ENCODE measurements around the gene ABCB1. TPM values are rescaled to one million over a fixed set of nuclear protein-coding genes. Genes with fewer than 3 reads are reported as not detected.

The ABCB1 gene
- total RNA-seq, 1 donor from 2014 or later, result 21.0 TPM

DNA sequence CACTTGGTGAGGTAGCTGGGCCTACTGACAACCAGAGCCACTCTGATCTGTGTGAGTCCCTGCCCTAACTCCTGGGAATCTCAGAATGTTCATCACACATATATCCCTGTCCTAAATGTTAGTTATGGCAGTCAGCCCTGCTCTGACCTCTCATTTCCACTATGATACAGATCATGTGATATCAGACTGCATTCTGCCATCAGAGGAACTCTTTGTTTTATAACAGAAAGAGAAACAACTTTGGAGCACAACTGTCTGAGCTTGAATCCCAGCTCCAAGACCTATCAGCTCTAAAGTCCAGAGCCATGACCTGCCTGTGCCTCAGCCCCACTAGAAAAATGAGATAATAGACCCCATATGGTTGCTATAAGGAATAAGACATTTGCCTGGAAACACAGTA lies 70.6 kb downstream of the ABCB1 start:
- DNase-seq (ENCODE audit: low spot score) (no peak), ATAC-seq (no peak)
- intact Hi-C loops (cut with DNase I), result no loop called here

DNA sequence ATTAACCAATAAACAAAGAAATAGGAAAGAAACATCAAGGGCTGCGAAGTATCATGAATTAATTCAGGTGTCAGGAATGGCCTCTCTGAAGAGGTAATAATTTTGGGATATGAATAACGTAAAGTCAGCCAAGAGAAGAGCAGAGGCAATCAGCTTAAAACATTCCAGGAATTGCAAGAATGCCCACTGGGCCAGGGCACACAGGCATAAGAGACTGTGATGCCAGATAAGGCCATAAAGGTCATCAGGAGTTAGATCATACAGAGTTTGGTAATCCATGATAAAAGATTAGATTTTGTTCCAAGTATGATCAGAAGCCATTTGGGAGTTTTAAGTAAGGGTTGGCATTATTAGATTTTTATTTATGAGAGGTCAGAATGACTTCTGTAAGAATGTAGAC lies 72.0 kb downstream of the ABCB1 start:
- ATAC-seq (no peak), DNase-seq (ENCODE audit: low spot score) (no peak)
- intact Hi-C loops (cut with DNase I), result no loop called here

DNA sequence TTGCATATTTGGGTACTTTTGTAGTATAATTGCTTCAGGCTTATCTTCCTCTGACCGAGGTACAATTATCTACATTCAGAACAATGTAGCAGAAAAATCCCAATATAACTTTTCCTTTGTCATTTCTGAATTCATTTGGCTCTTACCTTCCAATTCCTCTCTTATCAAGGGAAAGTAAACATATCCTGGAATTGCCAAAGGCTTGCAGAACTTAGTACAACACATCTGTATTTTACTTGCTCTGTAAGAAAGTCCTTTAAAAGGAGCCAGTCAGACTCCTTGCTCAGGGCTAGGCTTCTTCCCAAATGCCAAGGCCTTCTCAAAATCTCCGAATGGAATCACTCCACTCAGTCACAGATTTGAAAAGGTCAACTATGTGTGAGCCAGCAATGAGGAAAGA lies 81.9 kb downstream of the ABCB1 start:
- intact Hi-C loops (cut with DNase I), result no loop called here
- no peak for DNase-seq (ENCODE audit: low spot score)
- ATAC-seq, result no peak

DNA sequence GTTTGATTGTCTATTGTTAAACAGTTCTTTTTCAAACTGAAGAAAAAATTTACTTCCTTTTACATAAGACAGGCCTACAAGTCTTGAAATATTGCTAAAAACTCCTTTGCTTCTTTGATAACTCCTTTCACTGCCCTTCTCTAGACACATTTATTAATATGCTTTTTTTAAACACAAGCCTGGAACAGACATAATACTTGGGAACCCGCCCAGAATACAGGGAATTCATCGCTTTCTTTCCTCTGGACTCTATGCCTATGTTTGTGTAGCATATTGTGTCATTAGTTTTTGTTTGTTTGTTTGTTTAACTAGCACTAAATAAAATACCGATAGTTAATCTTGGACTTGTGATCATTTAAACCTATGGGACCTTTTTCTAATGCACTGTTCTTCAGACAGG lies 82.8 kb downstream of the ABCB1 start:
- no peak for DNase-seq (ENCODE audit: low spot score)
- intact Hi-C loops (cut with DNase I), result no loop called here
- no peak for ATAC-seq

DNA sequence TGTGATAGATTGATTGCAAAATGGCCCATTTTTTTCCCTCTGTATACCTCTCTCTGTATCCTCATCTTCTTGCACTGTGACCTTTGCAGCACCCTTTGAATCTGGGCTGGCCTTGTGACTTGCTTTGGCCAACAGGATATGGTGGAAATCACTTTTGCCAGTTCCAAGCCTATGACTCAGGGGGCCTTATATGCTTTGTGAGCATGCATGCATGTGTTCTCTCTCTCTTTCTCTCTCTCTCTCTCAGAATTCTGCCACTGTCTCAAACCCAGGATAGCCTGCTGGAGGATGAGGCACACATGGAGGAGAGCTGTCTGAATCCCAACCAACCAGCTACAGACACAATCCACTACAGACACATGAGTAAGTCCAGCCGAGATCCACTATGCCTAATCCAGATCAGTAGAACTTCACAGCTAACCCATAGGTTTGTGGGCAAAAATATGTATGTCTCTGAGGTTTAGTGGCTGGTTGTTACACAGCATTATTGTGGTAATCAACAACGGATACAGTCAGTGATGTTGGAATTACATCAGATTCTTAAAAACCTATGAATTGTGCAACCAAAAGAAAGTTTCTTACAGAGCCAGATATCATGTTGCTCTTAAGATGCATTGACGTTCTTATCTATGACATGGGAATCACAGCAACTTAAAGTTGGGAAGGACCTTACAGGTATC lies 83.4 kb downstream of the ABCB1 start:
- ATAC-seq, result no peak
- DNase-seq (ENCODE audit: low spot score), result no peak
- intact Hi-C loops (cut with DNase I), result no loop called here

DNA sequence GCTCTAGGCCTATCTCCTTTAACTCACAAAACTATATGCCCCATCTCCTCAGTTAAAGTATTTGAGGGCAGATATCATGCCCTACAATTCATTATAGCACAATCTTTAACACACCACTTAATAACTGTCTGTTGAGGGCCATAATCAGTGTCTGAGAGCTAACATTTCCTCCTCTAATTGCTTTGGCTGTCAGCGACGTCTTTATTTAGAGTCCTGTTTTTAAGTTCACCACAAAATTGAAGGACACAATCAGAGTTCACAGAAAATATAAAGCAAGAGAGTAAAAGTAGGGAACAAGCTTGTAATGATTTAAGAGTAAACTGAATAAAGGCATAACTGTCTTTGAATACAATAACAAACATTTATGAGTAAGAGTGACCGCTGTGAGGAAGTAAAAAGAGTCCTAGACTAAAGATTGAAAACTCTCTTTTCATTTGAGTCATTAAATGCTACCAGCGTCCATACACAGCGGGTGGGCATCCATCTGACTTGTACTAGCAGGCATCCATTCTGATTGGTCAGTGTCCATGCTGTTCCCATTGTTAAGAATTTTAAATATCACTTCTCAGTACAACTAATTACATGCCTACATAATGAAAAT lies 86.8 kb downstream of the ABCB1 start:
- DNase-seq (ENCODE audit: low spot score), result no peak
- intact Hi-C loops (cut with DNase I), result no loop called here
- ATAC-seq, result no peak

DNA sequence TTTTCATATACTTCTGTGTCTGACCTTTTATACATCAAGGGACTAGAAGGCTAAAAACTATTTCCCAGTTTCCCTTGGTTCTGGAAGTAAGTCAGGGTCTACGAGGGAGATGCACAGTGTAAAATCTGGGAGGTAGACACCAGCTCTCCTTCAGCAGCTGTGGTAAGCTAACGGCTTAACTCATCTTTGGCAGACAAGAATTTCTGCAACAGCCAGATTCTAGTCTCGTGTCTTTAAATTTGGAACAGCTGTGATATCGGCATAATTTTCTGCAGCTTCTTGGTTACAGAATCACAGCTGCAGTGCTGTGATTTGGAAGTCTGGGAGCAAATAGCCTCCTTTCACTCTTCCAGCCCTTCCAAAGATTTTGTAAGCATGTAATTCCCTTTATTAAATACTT lies 87.8 kb downstream of the ABCB1 start:
- intact Hi-C loops (cut with DNase I), result no loop called here
- DNase-seq (ENCODE audit: low spot score) (no peak), ATAC-seq (no peak)

DNA sequence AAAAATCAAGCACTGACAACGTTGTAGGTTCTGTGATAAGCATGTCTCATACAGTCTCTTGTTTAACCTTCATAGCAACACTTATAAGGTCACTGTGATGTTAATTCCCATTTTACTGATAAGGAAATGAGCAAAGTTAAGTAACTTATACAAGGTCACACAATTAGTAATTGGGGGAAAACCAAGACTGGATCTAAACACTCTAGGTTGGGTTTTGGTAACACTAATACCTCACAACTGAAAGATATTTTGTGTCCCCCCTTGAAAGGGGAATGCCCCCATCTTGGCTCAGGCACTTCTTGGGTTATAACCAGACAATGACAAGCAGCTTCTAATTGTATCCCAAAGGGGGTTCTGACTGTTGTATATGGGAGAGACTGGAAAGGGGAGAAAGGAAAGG lies 89.2 kb downstream of the ABCB1 start:
- intact Hi-C loops (cut with DNase I), result no loop called here
- DNase-seq (ENCODE audit: low spot score) (no peak), ATAC-seq (no peak)

DNA sequence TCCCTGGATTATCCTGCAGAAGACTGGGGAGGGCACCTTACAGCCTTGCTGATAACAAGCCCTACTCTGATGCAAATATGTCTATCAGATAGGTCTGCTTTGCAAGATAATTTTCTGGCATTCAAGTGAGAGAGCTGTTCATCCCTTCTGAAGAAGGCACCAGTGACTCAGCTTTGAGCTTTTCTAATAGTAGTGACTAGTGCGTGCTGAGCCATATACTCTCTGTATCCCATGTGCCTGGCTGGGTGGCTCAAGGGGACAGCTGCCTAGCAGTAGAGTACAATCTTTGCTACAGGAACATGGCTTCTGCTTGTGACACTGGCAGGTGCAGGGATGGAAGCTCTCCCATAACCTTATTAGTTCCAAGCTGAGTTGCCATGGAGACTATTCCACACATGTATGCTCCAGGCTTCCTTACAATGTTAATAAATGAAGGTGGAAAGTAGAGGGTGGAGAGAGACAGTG lies 90.2 kb downstream of the ABCB1 start:
- DNase-seq (ENCODE audit: low spot score) (no peak), ATAC-seq (peak; percentile 41)
- intact Hi-C loops (cut with DNase I), result no loop called here

DNA sequence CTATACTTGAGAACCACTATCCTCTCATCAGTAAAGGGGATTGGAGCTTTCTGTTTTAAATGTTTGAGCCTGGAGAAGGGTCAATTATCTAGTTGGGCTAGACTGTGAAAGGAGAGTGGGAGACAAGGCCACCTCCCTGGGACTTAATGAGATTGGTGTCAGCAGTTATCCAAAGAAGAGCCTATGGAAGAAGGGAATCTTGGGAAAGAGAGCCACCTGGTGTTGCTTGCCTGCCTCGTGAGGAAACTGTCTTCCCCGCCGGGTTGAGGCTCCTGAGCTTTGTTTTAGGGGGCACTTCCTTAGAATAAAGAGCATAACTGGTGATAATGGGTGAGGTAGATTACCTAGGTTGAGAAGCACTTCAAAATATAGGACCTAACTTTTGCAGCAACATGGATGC lies 93.2 kb downstream of the ABCB1 start:
- DNase-seq (ENCODE audit: low spot score), result no peak
- no peak for ATAC-seq
- intact Hi-C loops (cut with DNase I), result no loop called here

DNA sequence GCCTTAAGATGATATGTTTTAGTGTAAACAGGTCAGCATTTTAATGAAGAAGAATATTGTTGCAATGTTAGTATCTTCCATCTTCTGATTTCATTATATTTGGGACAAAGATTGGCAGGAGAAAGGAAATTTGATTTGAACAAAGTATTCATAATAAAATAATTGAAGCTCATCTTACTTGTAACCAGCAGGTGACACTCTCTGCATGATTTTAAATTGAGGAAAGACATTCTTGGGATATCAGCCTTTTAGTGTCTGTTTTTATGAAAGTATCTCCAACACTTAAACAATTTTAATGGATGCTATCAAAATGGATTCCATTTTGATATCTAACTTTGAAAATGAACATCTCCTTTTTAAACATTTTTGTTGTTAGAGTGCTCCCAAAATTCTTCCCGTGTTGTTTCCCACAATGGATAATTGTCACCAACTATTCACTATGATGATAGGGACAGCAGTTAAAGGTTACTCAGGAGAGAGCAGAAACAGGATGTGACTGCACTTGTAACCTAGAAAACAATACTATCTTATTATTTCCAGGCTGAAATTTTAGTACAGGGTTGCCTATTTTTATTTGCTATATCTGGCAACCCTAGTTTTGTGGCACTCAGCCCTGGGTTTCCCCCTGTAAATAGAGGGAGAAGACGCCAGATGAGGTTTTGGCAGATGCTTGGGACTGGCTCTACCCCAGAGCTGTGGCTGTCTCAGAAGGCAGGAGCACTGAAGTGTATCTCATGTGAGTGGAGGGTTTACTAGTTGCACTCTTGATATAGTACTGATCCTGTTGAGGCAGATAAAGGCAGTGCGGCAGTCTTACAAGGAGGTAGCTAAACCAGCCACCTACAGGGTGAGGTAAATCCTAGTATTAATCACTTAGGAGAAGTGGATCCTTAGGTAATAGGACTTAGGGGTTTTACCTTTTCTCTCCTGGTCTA lies 94.2 kb downstream of the ABCB1 start:
- no peak for ATAC-seq
- intact Hi-C loops (cut with DNase I), result no loop called here
- no peak for DNase-seq (ENCODE audit: low spot score)

DNA sequence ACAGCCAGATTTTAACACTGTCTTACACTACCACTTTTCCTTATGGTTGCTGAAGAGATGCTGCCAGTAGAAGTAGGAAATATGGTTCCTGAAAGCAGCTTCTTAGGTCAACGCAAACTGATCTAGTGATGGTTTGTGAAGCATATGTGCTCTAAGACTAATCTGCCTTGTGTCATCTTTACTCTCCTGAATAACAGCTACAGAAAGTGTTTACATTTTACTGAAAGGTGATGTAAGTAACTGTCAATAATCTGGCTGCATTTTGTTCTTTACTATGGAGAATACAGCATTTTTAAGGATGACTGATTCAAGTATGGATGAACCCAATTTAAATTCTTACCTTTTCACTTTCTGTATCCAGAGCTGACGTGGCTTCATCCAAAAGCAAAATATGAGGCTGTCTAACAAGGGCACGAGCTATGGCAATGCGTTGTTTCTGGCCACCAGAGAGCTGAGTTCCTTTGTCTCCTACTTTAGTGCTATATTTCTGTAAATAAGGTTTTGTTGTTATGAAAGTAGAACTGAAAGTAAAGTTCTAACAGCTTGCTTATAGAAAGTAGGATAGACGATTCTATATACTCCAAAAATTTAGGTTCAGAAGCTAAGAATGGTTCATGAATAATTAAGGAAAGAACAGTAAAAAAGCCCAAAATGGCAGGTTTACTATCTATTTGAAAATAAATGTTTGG lies 95.0 kb downstream of the ABCB1 start:
- no peak for ATAC-seq
- DNase-seq (ENCODE audit: low spot score), result no peak
- intact Hi-C loops (cut with DNase I), result no loop called here

DNA sequence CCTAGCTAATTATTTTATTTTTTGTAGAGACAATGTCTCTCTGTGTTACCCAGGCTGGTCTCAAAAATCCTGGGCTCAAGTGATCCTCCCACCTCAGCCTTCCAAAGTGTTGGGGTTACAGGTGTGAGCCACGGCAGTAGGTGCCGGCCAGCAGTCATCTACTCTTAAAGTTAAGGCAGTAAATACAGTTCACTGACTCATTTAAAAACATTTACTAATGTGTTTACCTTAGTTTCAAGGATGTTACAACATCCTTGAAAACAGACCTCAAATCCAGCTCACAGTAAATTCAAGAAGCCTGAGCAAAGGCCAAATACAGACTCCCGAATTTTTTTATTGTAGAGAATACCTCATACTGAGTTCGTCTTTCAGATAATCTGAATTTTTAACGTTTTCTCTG lies 95.6 kb downstream of the ABCB1 start:
- DNase-seq (ENCODE audit: low spot score) (no peak), ATAC-seq (no peak)
- intact Hi-C loops (cut with DNase I), result no loop called here

DNA sequence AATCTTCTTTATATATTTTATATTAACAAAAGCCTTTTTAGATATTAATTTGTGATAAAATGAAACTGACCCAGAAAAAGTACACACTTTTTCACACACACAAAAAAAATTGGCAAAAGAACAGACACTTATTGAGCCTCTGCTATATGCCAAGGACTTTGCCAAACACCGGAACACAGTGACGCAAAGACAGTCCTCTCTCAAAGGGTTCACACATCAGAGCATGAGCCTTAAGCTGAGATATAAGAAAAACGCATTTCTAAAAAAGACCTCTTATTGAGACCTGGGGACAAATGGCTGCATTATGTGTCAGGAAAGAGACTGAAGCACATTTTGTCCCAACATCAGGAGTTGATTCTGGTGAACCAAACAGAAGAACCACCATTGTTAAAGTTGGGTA lies 101.2 kb downstream of the ABCB1 start:
- ATAC-seq, result no peak
- DNase-seq (ENCODE audit: low spot score), result no peak
- intact Hi-C loops (cut with DNase I), result no loop called here

DNA sequence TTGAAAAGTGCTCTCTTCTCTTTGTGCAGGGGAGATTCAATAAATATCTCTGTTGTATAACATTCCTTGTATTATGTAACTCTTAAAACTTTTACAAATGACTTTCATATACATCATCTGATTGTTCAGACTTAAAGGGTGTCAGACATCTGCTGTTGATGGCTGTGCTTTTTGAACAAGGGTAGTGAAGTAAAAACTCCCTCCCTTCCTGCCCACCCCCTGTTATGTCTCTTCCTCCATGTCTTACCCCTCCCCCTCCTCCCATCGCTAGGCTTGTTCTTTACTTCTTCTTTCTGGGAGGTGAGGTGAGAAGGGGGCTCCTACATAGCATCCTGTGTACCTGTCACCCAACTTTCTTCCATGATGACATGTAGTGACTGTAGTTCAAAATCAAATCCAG lies 101.8 kb downstream of the ABCB1 start:
- intact Hi-C loops (cut with DNase I), result no loop called here
- ATAC-seq (no peak), DNase-seq (ENCODE audit: low spot score) (no peak)

DNA sequence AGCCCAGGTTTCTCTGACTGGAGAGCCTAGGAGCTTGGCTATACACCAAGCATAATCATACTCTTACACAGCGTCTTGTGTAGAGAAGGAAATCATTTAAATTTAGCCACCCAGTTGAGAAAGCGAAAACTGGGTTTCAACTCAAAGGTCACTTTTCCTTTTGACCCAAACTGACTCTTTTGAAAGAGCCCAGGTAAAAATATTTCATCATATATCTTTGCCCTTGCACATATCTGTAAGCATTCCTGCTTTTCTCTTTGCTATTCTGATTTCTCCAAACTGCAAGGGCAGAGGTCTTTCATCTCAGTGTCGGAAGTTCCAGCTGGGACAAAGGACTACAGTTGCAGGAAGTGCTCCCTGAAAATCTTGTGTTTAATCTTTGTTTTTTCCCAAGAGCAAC lies 103.2 kb downstream of the ABCB1 start:
- ATAC-seq, result no peak
- no peak for DNase-seq (ENCODE audit: low spot score)
- intact Hi-C loops (cut with DNase I), result no loop called here

DNA sequence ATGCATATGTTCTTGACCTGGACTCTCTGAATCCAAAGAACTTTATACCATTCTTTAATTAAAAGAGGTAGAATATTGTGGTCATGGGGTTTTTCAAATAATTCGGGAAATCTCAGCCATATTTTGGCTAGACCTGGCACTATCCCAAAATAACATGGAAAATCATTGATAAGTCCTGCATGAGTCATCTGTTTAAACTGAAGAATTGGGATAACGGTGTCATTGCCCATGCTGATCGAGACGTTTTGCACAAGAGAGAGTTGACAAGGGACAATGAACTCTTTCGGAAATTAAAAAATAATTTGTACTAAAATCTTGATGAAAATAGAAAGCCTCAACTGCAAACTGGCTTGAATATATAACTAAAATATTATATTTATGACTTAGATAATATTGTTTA lies 105.3 kb downstream of the ABCB1 start:
- ATAC-seq (no peak), DNase-seq (ENCODE audit: low spot score) (no peak)
- intact Hi-C loops (cut with DNase I), result no loop called here

DNA sequence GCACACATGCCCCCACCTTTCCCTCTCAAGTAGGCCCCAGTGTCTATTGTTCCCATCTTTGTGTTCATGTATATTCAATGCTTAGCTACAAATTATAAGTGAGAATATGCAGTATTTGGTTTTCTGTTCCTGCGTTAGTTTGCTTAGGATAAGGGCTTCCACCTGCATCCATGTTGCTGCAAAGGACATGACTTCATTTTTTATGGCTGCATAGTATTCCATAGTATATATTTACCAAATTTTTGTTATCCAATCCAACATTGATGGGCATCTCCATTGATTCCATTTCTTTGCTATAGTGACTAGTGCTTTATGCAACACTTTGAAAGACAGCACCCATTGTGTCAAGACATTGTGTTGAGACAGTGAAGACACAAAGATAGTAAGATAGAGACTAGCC lies 106.2 kb downstream of the ABCB1 start:
- ATAC-seq (no peak), DNase-seq (ENCODE audit: low spot score) (no peak)
- intact Hi-C loops (cut with DNase I), result no loop called here

DNA sequence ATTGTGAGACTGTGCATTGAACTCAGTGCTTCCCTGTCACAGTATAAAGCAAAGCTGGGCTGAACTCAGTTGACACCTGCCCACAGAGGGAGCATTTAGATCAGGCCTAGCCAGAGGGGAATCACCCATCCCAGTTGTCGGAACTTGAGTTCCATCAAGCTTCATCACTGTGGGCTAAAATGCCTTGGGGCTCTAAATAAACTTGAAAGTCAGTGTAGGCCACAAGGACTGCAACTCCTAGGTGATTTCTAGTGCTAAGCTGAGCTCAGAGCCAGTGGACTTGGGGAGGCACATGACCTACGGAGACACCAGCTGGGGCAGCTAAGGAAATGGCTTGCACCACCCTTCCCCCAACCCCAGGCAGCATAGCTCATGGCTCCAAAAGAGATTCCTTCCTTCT lies 117.6 kb downstream of the ABCB1 start:
- intact Hi-C loops (cut with DNase I), result no loop called here
- DNase-seq (ENCODE audit: low spot score) (no peak), ATAC-seq (no peak)

DNA sequence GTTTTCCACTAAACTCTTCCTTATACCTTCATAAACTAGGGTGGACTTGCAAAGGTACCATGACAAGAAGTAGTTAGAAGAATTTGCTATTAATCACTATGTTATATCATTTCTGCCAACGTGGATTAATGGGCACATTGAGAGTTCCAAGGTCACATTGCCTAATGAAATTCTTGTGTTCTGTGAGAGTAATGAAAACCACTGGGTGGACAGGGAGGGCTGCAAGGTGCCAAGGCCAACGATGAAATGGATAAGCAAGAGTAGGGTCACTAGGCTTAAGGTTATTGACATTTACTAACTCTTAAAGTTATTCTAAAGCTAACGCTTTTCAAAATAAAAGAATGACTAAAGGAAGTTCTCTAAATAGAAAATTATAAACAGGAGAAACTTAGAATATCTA lies 118.6 kb downstream of the ABCB1 start:
- no peak for ATAC-seq
- intact Hi-C loops (cut with DNase I), result no loop called here
- DNase-seq (ENCODE audit: low spot score), result no peak

Data from sciatic nerve (tissue), 2 donors.